ENCODE measurements around the gene EEFSEC. TPM values are rescaled to one million over a fixed set of nuclear protein-coding genes. Genes with fewer than 3 reads are reported as not detected.

EEFSEC gene
- polyA plus RNA-seq, 1 donor, result 17.1 TPM

- no peak for DNase-seq (ENCODE audit: low read depth)
Measured at GRCh38 chr3:128348805-128349531, 195.7 kb downstream of the EEFSEC start.

GRCh38 chr3:128349963-128350599 is 196.8 kb downstream of the EEFSEC start:
- DNase-seq (ENCODE audit: low read depth), result no peak

- DNase-seq (ENCODE audit: low read depth), result no peak
Measured at GRCh38 chr3:128351546-128351945, 198.3 kb downstream of the EEFSEC start.

- no peak for DNase-seq (ENCODE audit: low read depth)
Measured at GRCh38 chr3:128352326-128352725, 199.0 kb downstream of the EEFSEC start.

GRCh38 chr3:128353361-128353965 is 200.2 kb downstream of the EEFSEC start:
- DNase-seq (ENCODE audit: low read depth), result no peak

GRCh38 chr3:128353991-128354687 is 200.9 kb downstream of the EEFSEC start:
- DNase-seq (ENCODE audit: low read depth), result no peak

- DNase-seq (ENCODE audit: low read depth), result no peak
Measured at GRCh38 chr3:128354788-128355542, 201.7 kb downstream of the EEFSEC start.

- DNase-seq (ENCODE audit: low read depth), result no peak
Measured at GRCh38 chr3:128355543-128355919, 202.2 kb downstream of the EEFSEC start.

- DNase-seq (ENCODE audit: low read depth), result no peak
Measured at GRCh38 chr3:128356822-128357221, 203.5 kb downstream of the EEFSEC start.

GRCh38 chr3:128357538-128357937 is 204.3 kb downstream of the EEFSEC start:
- DNase-seq (ENCODE audit: low read depth), result no peak

- no peak for DNase-seq (ENCODE audit: low read depth)
Measured at GRCh38 chr3:128358156-128358895, 205.0 kb downstream of the EEFSEC start.

- no peak for DNase-seq (ENCODE audit: low read depth)
Measured at GRCh38 chr3:128359060-128359664, 205.9 kb downstream of the EEFSEC start.

GRCh38 chr3:128359846-128360642 is 206.8 kb downstream of the EEFSEC start:
- DNase-seq (ENCODE audit: low read depth), result no peak

GRCh38 chr3:128360705-128361271 is 207.5 kb downstream of the EEFSEC start:
- no peak for DNase-seq (ENCODE audit: low read depth)

GRCh38 chr3:128362026-128362965 is 209.0 kb downstream of the EEFSEC start:
- no peak for DNase-seq (ENCODE audit: low read depth)

- no peak for DNase-seq (ENCODE audit: low read depth)
Measured at GRCh38 chr3:128364291-128364690, 211.0 kb downstream of the EEFSEC start.

- DNase-seq (ENCODE audit: low read depth), result no peak
Measured at GRCh38 chr3:128364808-128365360, 211.6 kb downstream of the EEFSEC start.

GRCh38 chr3:128366136-128366535 is 212.9 kb downstream of the EEFSEC start:
- no peak for DNase-seq (ENCODE audit: low read depth)

Data from forelimb muscle (tissue), 1 donor.